Adipose tissue (tissue), 3 donors: Measurements from ENCODE around the gene NF2. TPM values are rescaled to one million over a fixed set of nuclear protein-coding genes. Genes with fewer than 3 reads are reported as not detected.

Experiments used
- H3K27ac ChIP-seq: one replicate; pipeline ENCODE4 v1.5.1; 2013; ENCODE audit warnings: low read depth, low read length
- WGBS, 3 donors: extraction: QIAGEN DNeasy Blood & Tissue Kit; methylation state at CpG; one replicate each; pipeline ENCODE4 v1.1.7; 2013; 5-methylcytosine and 5-hydroxymethylcytosine counted together
- polyA plus RNA-seq, 3 donors: library from polyadenylated mRNA; stranded (reverse); fragments of 200-250 nt; gene quantifications; one replicate each; pipeline ENCODE4 v1.2.3, GENCODE V29; 2013
- donor health status: healthy with polysubstance abuse.
- donor health status: Bipolar disorder and iron deficiency.
- donor health status: healthy.

Gene NF2
- polyA plus RNA-seq, 3 donors = 5.2 to 15.9 (median 8.3) TPM

DNA sequence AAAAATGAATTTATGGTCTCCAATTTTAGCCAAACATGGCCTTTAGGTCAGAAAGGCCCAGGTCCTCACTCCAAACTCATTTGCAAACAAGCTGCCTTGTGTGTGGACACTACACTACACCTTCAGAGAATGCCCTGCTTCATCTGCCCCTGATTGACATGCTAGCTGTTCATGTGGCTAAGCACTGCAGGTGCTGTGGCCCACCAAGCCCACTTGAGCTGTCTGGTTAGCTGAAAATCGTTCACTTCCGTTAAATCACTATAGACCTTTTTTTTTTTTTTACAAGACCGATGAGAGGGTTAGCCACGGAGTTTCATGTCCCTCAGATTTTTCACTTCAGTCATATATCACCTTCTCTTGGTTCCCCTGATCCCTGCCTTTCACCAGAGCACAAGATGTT is 39.3 kb downstream of the NF2 start:
- H3K27ac ChIP-seq = no peak overlapping the region
- WGBS, 3 donors = 81 to 91% (median 88%) methylated on average over 4 of the region's 4 CpGs

DNA sequence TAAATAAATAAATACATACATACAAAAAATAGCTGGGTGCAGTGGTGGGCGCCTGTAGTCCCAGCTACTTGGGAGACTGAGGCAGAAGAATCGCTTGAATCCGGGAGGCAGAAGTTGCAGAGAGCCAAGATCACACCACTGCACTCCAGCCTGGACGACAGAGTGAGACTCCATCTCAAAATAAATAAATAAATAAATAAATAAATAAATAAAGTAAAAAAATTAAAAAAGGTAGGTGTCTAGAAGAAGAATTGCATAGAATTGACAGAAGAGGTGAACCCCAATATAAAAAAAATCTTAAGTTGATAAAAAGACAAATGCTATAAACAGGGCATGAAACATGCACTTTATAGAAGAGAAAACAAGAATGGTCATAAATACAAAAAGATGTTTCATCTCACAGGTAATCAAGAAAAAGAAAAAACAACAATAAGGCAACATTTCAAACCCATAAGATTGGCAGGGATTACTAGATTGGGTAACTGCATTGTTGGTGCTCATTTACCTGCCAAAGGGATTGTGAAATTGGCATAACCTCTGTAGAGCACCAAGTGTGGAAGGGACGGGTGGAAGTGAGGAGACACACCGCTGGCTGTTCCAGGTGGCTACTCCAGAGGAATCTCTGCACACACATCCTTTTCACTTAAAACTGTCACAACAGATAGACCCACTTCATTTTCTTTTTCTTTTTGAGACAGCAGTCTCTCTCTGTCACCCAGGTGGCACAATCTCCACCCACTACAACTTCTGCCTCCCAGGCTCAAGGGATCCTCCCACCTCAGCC is 44.7 kb downstream of the NF2 start:
- no peak overlapping the region for H3K27ac ChIP-seq
- 89 to 93% (median 91%) methylated on average over 6 of the region's 6 CpGs for WGBS, 3 donors

DNA sequence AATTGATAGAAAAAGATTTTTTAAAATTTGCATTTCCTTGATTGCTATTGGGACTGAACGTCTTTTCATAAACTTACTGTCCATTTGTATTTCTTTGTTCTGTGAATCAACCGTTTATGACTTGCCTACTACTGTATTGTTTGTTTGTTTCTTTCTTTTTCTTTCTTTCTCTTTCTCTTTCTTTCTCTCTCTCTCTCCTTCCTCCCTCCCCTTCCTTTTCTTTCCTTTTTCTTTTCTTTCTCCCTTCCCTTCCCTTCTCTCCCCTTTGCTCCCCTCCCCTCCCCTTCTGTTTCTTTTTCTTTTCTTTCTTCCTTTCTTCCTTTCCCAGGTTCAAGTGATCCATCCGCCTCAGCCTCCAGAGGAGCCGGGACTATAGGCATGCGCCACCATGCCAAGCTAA is 46.9 kb downstream of the NF2 start:
- no peak overlapping the region for H3K27ac ChIP-seq
- WGBS, 3 donors = 88 to 95% (median 94%) methylated on average over 5 of the region's 5 CpGs

DNA sequence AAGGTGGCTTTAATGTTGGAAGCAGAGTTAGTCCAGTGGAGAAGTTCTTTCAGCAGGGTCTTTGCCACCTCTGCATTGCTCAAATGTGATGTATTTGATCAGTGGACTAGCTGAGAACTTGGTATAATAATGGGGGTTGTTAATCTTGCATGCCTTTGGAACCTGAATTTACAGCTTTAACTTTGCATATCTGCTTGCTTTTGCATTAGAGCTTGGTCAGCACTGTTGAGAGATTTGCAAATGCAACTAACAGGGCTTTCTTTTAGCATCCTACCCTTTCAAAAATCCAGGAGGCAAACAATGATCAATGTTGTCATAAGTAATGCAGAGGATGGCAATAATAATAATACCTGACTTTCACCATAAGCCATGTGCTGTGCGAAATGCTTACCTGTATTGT is 48.2 kb downstream of the NF2 start:
- 94 to 100% (median 96%) methylated on average over 1 of the region's 1 CpG for whole genome bisulfite sequencing, 3 donors
- H3K27ac ChIP-seq = no peak overlapping the region

DNA sequence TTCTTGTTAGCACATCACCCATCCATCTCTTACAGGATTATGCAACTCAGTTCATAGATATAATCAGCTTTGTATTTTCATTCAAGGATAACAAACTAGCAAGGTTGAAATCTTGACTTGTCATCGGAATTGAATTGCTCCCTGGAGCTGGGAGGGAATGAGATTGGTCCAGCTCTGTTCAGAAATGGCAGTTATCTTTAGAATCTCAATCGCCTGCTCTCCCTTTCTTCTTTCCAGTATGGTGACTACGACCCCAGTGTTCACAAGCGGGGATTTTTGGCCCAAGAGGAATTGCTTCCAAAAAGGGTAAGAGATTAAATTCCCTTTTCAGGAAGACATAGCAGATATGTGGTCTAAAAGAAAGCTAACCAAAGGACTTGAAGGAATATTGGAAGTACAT is 51.0 kb downstream of the NF2 start:
- 85 to 96% (median 93%) methylated on average over 4 of the region's 4 CpGs for WGBS, 3 donors
- H3K27ac ChIP-seq = no peak overlapping the region

DNA sequence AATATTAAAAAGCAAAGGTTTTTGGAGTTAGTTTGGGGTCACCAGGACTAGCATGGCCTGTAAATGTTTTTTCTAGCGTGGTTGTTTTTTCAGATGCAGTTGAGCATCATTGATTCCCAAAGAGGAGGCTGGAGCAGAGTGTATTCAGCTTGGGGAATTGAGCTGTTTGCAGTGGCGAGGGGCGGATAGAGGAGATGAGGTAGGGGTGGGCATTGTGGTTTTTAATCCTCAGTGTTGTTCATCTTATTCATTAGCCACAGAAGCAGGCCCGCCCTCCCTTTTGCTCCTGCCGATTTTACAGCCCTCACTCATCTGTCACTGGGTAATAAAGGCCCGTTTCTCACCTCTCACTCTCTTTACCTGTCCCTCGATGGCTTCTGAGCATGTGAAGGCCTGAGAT is 51.4 kb downstream of the NF2 start:
- no peak overlapping the region for H3K27ac ChIP-seq
- 78 to 83% (median 81%) methylated on average over 7 of the region's 7 CpGs for WGBS, 3 donors

DNA sequence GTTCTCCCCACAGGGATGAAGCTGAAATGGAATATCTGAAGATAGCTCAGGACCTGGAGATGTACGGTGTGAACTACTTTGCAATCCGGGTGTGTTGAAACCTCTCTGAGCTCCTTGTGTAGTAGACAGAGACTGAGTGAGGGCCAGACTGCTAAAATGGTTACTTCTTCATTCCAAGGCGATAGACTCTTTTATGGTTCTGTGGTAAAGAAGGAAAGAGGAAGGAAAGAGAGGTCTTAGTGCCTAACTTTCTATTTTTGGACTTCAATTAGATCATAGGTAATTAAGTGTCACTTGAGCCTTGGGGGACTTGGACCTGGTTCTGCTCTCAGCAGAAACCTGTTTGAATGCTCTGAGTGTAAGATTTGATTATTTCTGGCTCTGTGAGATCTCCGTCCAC is 54.7 kb downstream of the NF2 start:
- WGBS, 3 donors = 55 to 83% (median 63%) methylated on average over 4 of the region's 4 CpGs

DNA sequence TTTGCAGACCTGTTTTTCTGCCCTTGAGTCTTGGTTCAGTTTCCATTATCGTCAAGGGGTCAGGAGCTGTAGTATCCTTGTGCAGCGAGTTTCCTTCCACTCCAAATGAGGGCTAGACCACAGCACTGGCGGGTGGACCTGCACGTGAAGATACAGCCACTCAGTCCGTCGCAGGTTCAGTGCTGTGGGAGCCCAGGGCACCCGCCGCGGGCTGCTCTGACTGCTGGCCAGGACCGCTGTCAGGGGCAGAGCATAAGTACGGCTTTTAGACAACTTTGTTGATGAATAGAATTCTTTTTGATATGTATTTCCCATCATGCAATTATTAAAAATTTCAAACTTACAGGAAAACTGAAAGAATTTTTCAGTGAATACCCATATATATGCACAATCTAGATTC is 56.6 kb downstream of the NF2 start:
- H3K27ac ChIP-seq = no peak overlapping the region
- 79 to 95% (median 86%) methylated on average over 11 of the region's 11 CpGs for WGBS, 3 donors

More for the DNA sequence above, 54.7 kb downstream of the NF2 start:
- H3K27ac ChIP-seq = no peak overlapping the region

DNA sequence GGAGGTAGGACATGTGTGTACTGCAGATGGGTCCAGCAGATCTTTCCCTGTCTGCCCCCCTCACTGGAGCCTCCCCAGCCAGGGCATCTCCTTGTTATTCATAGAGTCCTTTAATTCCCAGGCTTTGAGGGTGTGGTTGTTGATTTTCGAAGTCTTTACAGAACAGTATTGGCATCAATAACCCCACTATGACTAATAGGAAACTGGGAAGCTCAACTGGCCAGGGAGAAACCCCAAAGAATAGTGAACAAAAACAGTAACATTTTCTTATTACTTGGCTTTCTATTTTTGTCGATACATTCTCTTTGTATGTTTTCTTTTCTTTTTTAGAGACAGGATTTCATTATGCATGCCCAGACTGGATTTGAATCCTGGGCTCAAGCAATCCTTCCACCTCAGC is 57.9 kb downstream of the NF2 start:
- H3K27ac ChIP-seq = no peak overlapping the region
- 58 to 93% (median 72%) methylated on average over 2 of the region's 2 CpGs for WGBS, 3 donors

DNA sequence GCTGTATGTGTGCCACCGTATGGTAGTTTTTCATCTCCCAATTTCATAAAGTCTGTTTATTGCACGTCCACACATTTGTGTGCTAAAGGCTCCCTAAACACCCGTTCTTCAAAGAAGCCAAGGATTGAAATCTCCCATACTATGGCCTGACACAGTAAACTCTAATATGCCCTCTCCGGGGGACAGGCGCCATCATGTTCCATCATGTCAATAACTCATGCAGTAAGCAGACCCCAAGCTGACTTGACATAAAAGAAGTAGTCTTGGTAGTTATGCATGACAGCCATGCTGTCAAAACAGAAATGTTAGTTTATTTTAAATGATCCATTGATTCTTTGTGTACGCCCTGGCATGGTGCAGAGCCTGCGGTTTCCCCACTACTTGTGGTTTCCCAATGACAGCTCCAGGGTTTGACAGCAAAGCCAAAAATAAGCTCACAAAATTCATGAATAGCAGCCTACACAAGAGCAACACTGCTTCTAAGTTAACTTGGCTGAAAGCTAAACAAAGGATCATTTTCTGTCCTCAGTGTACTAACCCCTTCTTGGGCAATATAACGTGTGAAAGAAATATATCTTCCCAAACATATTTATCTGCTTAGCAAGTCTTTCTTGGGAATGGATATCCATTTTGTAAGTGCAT is 59.9 kb downstream of the NF2 start:
- H3K27ac ChIP-seq = no peak overlapping the region
- WGBS, 3 donors = 90 to 91% (median 91%) methylated on average over 8 of the region's 8 CpGs

DNA sequence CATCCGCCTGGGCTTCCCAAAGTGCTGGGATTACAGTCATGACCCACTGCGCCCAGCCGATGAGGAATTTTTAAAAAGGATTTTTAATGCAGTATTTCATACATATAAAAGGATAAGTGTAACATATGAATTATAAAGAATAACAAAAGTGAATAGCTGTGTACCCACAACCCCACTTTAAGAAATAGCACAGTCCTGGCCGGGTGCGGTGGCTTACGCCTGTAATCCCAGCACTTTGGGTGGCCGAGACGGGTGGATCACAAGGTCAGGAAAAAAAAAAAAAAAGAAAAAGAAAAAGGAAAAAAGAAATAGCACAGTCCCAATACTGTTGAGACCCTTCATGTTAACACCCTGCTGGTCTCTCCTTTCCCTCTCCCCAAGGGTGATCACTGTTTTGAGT is 62.1 kb downstream of the NF2 start:
- WGBS, 3 donors = 92 to 97% (median 97%) methylated on average over 8 of the region's 8 CpGs
- H3K27ac ChIP-seq = no peak overlapping the region

DNA sequence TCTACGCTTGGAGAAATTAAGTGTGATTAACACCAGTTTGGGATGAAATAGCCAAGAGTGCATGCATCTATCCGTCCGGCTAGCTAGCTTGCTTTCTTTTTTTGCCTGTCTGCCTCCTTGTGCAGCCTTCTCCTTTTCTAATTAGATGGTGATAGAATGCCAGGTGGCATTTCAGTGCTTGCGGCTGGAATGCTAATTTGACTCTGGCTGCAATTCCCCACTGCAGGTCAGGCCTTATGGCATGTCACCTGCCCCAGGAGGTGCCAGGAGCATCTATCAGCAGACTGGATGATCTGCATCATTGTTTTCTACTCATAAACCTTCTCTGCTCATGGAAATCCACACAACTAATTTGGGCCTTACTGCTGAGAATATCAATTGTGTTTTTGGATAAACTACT is 65.2 kb downstream of the NF2 start:
- no peak overlapping the region for H3K27ac ChIP-seq
- 94 to 97% (median 96%) methylated on average over 4 of the region's 4 CpGs for WGBS, 3 donors

DNA sequence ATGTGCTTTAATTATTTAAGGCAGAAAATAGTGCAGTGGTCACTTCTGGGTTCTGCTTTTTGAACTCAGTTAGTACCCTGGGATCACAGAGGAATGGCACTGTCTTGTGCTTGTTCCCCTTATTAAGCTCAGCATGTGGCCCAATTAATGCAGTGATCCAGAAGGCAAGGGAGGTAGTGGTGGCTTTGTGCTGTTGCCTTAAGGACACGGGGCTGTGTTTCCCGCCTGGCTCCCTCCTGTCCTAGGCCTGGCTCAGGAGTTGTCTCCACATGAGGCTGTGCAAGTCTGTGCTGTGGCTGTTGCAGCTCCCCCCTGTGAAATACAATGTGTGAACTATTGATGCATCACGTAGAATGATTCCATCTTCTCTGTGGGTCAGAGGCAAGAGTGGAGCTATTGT is 67.2 kb downstream of the NF2 start:
- 88 to 92% (median 89%) methylated on average over 3 of the region's 3 CpGs for WGBS, 3 donors
- no peak overlapping the region for H3K27ac ChIP-seq

DNA sequence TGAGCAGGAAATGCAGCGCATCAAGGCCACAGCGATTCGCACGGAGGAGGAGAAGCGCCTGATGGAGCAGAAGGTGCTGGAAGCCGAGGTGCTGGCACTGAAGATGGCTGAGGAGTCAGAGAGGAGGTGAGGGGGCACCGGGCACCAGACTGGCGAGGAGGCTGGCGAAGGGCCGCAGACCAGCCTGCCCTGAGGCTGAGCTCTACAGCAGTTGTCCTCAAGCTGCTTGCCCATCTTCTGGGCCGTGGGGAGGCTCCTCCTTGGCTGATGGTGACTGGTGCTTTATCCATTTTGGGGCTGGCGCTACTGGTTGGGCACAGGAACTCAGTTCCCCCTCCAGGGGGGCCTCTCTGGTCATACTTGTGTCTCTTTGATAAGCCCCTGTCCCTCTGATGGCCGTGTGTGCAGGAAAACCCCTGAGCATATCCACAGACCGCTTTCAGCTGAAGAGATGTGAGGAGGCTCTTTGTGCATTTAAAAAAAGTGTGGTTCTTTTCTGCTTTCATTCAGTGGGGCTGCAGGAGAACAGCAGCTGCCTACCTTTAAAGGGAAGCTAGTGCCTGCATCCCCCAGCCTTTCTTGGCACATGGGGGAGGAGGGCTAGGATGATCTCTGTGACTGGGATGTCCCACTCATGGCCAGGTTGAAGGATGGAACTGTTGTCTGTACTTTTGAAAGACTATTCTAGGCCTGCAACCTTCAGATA is 70.1 kb downstream of the NF2 start:
- 92 to 96% (median 95%) methylated on average over 14 of the region's 14 CpGs for WGBS, 3 donors

DNA sequence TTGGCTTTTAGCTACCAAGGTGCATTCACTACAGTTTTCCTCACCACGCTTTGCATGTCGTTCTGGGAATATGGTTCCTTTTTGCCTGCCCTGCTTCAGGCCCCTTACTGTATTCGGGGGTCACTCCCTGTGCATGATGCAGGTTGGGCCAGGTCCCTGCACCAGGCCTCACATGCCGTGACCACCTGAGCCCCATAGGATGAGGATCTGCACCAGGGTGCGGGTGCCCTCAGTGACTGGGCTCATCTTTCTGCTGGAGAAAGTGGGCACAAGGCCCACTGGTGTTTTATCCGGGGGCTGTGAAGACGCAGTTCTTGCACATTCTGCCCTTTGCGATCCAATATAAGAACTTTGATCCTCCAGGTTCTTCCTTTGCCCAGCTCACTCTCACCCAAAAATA is 70.7 kb downstream of the NF2 start:
- 92 to 97% (median 92%) methylated on average over 8 of the region's 8 CpGs for WGBS, 3 donors
- no peak overlapping the region for H3K27ac ChIP-seq

More for the DNA sequence above, 70.1 kb downstream of the NF2 start:
- H3K27ac ChIP-seq = no peak overlapping the region

DNA sequence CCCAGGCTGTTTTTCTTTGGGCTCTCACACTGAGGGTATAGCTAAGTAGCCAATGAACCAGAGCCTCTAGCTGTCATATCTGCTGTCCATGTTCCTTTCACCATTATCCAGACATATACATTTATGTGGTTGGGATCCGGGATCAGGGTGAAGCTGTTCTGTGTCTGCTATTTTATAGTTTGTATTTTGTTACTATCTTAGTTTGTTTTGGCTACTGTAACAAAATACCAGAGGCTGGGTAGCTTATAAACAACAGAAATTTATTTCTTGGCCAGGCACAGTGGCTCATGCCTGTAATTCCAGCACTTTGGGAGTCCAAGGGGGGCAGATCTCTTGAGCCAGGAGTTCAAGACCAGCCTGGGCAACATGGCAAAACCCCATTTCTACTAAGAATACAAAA is 75.9 kb downstream of the NF2 start:
- 87 to 92% (median 91%) methylated on average over 1 of the region's 1 CpG for WGBS, 3 donors
- no peak overlapping the region for H3K27ac ChIP-seq

DNA sequence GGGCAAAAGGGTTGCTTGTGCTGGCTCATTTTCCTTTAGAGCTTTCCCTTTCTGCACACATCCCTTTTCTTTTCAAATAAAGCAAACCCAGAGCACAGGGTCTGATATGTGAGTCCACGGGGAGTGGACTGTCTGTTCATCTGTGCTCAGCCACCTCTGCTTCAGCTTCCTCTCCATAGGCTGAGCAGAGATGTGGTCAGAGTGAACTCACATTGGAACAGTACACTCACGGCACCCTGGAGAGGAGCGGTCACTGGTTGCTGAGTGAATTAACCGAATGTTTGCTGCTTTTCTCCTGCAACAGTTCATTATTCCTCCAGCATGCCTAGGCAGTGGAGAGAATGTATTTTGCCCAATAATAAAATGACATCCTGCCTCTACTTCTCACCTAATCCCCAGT is 80.1 kb downstream of the NF2 start:
- no peak overlapping the region for H3K27ac ChIP-seq
- 82 to 94% (median 92%) methylated on average over 4 of the region's 4 CpGs for WGBS, 3 donors

DNA sequence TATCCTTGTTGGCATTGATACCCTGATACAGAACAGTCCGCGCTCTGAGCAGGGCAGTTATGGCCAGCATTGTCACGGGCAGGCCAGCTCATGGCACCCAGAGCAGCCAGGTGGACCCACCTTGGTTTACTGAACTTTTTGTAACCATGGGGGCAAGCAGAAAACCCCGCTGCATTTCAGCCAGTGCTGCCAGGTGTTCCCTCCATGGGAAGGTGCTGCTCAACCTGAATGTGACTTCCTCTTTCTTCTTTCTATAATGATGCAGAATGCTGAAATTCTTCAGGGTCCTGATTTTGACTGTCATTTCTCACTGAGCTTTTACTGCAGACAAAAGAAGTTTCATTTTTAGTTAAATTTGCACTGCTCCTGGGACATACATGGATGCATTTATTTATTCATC is 80.8 kb downstream of the NF2 start:
- H3K27ac ChIP-seq = no peak overlapping the region
- 91 to 95% (median 95%) methylated on average over 4 of the region's 4 CpGs for WGBS, 3 donors

DNA sequence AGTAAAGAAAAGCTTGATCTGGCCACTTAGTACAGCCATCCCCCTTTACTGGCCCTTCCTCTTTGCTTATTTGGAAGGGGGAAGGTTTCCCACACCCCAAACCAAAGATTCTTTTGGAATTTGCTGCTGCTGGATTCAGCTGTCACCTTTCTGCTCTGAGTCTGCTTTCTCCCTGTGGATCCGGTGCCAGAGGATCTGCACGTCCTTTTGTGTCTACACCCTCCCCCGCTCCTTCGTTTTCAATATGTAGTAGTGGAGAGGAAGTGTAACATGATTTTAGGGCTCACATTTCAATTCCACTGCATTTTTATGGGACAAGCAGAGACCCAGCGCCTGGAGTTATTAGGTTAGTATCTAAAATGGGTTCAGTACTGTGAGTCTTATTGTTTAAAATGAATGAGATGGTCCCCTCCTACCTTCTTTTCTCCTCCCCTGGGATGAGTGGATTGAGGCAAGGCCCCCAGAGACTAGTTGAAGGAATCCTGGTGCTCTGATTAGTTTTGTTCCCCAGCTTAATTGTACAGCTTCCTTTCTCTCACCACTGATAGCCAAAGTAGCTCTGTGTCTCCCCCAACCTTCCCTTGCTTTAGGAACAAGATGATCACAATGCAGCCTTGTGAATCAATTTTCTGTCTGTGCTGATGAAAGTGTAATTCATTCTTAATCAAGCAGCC is 85.9 kb downstream of the NF2 start:
- 80 to 86% (median 85%) methylated on average over 5 of the region's 5 CpGs for WGBS, 3 donors

More for the DNA sequence above, 85.9 kb downstream of the NF2 start:
- no peak overlapping the region for H3K27ac ChIP-seq
